PFSK-1 (cell line): ENCODE data around the gene SLC26A6.
A peak's percentile ranks its signal among the peaks of the same experiment; 100 is the strongest.

Source experiments
- FOXP2 ChIP-seq: optimal IDR thresholded peaks from 2 replicates; pipeline ENCODE3; 2011; ENCODE audit warnings: borderline replicate concordance, control low read depth, inconsistent platforms; ENCODE audit not compliant: insufficient read depth; ENCODE audit errors: extremely low read length, extremely low read depth
- POLR2AphosphoS5 ChIP-seq: IDR thresholded peaks from 2 replicates; pipeline ENCODE4 v1.6.1; 2012; ENCODE audit warnings: low read depth, mild to moderate bottlenecking, control low read depth, low read length, moderate library complexity
- REST ChIP-seq, 2 experiments: IDR thresholded peaks; 2 replicates each; pipeline versions ENCODE4 v1.6.1 to v1.8.0; 2011 to 2012; ENCODE audit warnings: low read depth in 2 of 2, low read length in 2 of 2, control low read depth in 1 of 2, inconsistent platforms in 1 of 2, mild to moderate bottlenecking in 1 of 2, moderate library complexity in 1 of 2; ENCODE audit not compliant: insufficient read depth in 1 of 2
- SIN3A ChIP-seq: IDR thresholded peaks from 2 replicates; pipeline ENCODE4 v1.6.1; 2012; ENCODE audit warnings: mild to moderate bottlenecking, low read length, moderate library complexity, borderline replicate concordance; ENCODE audit not compliant: insufficient read depth
- TAF1 ChIP-seq: IDR thresholded peaks from 2 replicates; pipeline ENCODE4 v1.6.1; 2012; ENCODE audit warnings: low read length, control low read depth, borderline replicate concordance; ENCODE audit not compliant: insufficient read depth

Gene SLC26A6

GRCh38 chr3:48597408-48597800, 37.9 kb downstream of the SLC26A6 start:
- TF ChIP-seq FOXP2 (no peak), REST (IDR thresholded peaks at IDR 0.05; ENCODE audit: insufficient read depth in 1 of 2, low read depth in 2 of 2, low read length in 2 of 2) (no peak), SIN3A (no peak), TAF1 (no peak), POLR2AphosphoS5 (no peak)

GRCh38 chr3:48596676-48597407, 38.4 kb downstream of the SLC26A6 start:
- TF ChIP-seq POLR2AphosphoS5, result 0 out of 2 replicates have a peak, but pooled peaks have one; percentile 19
- TF ChIP-seq FOXP2, result no peak

- TF ChIP-seq TAF1 (no peak), REST (IDR thresholded peaks at IDR 0.05; ENCODE audit: insufficient read depth in 1 of 2, low read depth in 2 of 2, low read length in 2 of 2) (no peak), POLR2AphosphoS5 (no peak), FOXP2 (no peak), SIN3A (no peak)
These were observed 39.1 kb downstream of the SLC26A6 start for GRCh38 chr3:48596157-48596556.

GRCh38 chr3:48595526-48596121, 39.6 kb downstream of the SLC26A6 start:
- TF ChIP-seq POLR2AphosphoS5 (no peak), TAF1 (no peak), REST (IDR thresholded peaks at IDR 0.05; ENCODE audit: insufficient read depth in 1 of 2, low read depth in 2 of 2, low read length in 2 of 2) (no peak), FOXP2 (no peak), SIN3A (no peak)

- no peak for TF ChIP-seq TAF1
- no peak for TF ChIP-seq POLR2AphosphoS5
- no peak for TF ChIP-seq SIN3A
- no peak for TF ChIP-seq FOXP2
- TF ChIP-seq REST (IDR thresholded peaks at IDR 0.05; ENCODE audit: insufficient read depth in 1 of 2, low read depth in 2 of 2, low read length in 2 of 2), result no peak
These were observed 40.2 kb downstream of the SLC26A6 start, which contains the start of gene COL7A1 for GRCh38 chr3:48595075-48595525. Gene COL7A1, minus strand, starts transcription at chr3:48595329. Its CDS starts 170 bp downstream, at chr3:48595159.
